ENCODE measurements around the gene UPF1. TPM values are rescaled to one million over a fixed set of nuclear protein-coding genes. Genes with fewer than 3 reads are reported as not detected.
A peak's percentile ranks its signal among the peaks of the same experiment; 100 is the strongest.

The UPF1 gene
- polyA plus RNA-seq, 1 of the 3 experiments (the other 2 are of a cell fraction): 33.3 TPM

DNA sequence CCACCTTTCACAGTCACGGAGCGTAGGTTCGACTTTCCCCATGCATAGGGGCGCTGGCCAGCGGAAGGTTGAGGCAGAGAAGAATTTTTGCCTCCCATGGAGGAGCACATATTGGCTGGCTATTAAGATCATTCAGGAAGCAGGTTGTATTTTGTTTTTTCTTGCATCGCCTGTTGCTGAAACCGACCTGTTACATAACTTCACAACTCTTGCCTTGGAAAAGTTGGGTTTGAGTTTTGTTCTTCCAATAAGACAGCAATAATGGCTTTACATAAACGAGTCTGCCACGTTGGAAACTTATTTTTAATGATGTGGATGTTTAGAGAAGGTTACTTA, 1.4 kb downstream of the UPF1 start:
- Histone ChIP-seq H3K4me3 (ENCODE audit: low read depth in 2 of 2, low read length in 1 of 2) (peak overlapping the region; percentile 83 to 89), H3K79me2 (ENCODE audit: insufficient read depth) (peaks cover 62% of the 10 kb centered on the region), H3K36me3 (replicated peaks in 1 of 2; ENCODE audit: control insufficient read depth in 1 of 2, insufficient read depth in 2 of 2, low read length in 1 of 2) (peaks cover 5 to 11% of the 10 kb centered on the region in 2 experiments), H3F3A (replicated peaks; ENCODE audit: insufficient read depth) (no peaks in the 10 kb centered on the region), H2AFZ (ENCODE audit: low read depth) (no peak overlapping the region), H3K4me2 (peak overlapping the region; percentile 100), H3K9me2 (no peaks in the 10 kb centered on the region), H3K9me3 (no peaks in the 10 kb centered on the region), H3K27ac (ENCODE audit: low read depth in 2 of 2, low read length in 1 of 2) (peak overlapping the region in 1 of 2 experiments; percentile 30; a peak in 1 of 4 replicates), H3K9ac (peak overlapping the region; percentile 93), H4K20me1 (ENCODE audit: insufficient read depth) (peaks cover 58% of the 10 kb centered on the region), H3K27me3 (ENCODE audit: insufficient read depth) (no peaks in the 10 kb centered on the region), H3K4me1 (ENCODE audit: control insufficient read depth in 1 of 2, insufficient read depth in 2 of 2, low read depth in 1 of 2, low read length in 1 of 2) (peaks cover 7 to 18% of the 10 kb centered on the region in 2 experiments; a peak in 3 of 4 replicates)
- CTCF ChIA-PET: interaction anchor here (1.1 to 8.6 kb wide), 6 partner anchors 8 to 60 kb away, joined by 3 to 124 read pairs (median 9); no protein-coding TSS in a partner anchor
- WGBS (ENCODE audit: low lambda C conversion rate): 17% methylated on average over 8 of the region's 9 CpGs
- no peak for TF ChIP-seq RCOR1 (IDR thresholded peaks at IDR 0.05; ENCODE audit: low read length)
- no peak for TF ChIP-seq FOXM1 (IDR thresholded peaks at IDR 0.05; ENCODE audit: low read depth)
- TF ChIP-seq, protein P1, sequence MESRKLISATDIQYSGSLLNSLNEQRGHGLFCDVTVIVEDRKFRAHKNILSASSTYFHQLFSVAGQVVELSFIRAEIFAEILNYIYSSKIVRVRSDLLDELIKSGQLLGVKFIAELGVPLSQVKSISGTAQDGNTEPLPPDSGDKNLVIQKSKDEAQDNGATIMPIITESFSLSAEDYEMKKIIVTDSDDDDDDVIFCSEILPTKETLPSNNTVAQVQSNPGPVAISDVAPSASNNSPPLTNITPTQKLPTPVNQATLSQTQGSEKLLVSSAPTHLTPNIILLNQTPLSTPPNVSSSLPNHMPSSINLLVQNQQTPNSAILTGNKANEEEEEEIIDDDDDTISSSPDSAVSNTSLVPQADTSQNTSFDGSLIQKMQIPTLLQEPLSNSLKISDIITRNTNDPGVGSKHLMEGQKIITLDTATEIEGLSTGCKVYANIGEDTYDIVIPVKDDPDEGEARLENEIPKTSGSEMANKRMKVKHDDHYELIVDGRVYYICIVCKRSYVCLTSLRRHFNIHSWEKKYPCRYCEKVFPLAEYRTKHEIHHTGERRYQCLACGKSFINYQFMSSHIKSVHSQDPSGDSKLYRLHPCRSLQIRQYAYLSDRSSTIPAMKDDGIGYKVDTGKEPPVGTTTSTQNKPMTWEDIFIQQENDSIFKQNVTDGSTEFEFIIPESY (IDR thresholded peaks at IDR 0.05; ENCODE audit: borderline replicate concordance, low read depth): no peak
- TF ChIP-seq CHD2 (IDR thresholded peaks at IDR 0.05; ENCODE audit: low read length, partially characterized antibody): no peak
- TF ChIP-seq, protein P2, sequence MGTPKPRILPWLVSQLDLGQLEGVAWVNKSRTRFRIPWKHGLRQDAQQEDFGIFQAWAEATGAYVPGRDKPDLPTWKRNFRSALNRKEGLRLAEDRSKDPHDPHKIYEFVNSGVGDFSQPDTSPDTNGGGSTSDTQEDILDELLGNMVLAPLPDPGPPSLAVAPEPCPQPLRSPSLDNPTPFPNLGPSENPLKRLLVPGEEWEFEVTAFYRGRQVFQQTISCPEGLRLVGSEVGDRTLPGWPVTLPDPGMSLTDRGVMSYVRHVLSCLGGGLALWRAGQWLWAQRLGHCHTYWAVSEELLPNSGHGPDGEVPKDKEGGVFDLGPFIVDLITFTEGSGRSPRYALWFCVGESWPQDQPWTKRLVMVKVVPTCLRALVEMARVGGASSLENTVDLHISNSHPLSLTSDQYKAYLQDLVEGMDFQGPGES (IDR thresholded peaks at IDR 0.05; ENCODE audit: low read depth, low read length): no peak
- no peak for TF ChIP-seq TAF1 (IDR thresholded peaks at IDR 0.05; ENCODE audit: borderline replicate concordance, low read depth, low read length)
- TF ChIP-seq, protein P3, sequence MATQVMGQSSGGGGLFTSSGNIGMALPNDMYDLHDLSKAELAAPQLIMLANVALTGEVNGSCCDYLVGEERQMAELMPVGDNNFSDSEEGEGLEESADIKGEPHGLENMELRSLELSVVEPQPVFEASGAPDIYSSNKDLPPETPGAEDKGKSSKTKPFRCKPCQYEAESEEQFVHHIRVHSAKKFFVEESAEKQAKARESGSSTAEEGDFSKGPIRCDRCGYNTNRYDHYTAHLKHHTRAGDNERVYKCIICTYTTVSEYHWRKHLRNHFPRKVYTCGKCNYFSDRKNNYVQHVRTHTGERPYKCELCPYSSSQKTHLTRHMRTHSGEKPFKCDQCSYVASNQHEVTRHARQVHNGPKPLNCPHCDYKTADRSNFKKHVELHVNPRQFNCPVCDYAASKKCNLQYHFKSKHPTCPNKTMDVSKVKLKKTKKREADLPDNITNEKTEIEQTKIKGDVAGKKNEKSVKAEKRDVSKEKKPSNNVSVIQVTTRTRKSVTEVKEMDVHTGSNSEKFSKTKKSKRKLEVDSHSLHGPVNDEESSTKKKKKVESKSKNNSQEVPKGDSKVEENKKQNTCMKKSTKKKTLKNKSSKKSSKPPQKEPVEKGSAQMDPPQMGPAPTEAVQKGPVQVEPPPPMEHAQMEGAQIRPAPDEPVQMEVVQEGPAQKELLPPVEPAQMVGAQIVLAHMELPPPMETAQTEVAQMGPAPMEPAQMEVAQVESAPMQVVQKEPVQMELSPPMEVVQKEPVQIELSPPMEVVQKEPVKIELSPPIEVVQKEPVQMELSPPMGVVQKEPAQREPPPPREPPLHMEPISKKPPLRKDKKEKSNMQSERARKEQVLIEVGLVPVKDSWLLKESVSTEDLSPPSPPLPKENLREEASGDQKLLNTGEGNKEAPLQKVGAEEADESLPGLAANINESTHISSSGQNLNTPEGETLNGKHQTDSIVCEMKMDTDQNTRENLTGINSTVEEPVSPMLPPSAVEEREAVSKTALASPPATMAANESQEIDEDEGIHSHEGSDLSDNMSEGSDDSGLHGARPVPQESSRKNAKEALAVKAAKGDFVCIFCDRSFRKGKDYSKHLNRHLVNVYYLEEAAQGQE (IDR thresholded peaks at IDR 0.05; ENCODE audit: low read depth, low read length): 0 out of 2 replicates have a peak, but pooled peaks have one; percentile 47
- DNase-seq: no peak
- POLR2A ChIA-PET: interaction anchor here (1.9 kb wide), 1 partner anchor 14 kb away, joined by 9 read pairs; no protein-coding TSS in a partner anchor

All from SK-N-SH (cell line).